Hepatocyte (in vitro differentiated cells): Measurements from ENCODE around the gene LRRC1. TPM values are rescaled to one million over a fixed set of nuclear protein-coding genes. Genes with fewer than 3 reads are reported as not detected.
A peak's percentile ranks its signal among the peaks of the same experiment; 100 is the strongest.

Experiments
- DNase-seq: peaks from one replicate; pipeline ENCODE4 v3.0.0-alpha.2; 2016; ENCODE audit warnings: low spot score
- H2AFZ ChIP-seq: fragments of 200-600 bp; sonication (generic); 2 replicates; pipeline ENCODE4 v1.6.0; 2016; ENCODE audit warnings: antibody characterized with exemption, mild to moderate bottlenecking
- H3K27ac ChIP-seq: fragments of 200-600 bp; sonication (generic); 2 replicates; pipeline ENCODE4 v1.5.1; 2016; ENCODE audit warnings: mild to moderate bottlenecking
- H3K27me3 ChIP-seq: fragments of 200-600 bp; sonication (generic); 2 replicates; pipeline ENCODE4 v1.6.1; 2016
- H3K36me3 ChIP-seq: fragments of 200-600 bp; sonication (generic); replicated peaks from 2 replicates; pipeline ENCODE4 v1.5.1; 2016; ENCODE audit warnings: low read depth; ENCODE audit not compliant: insufficient read depth
- H3K4me1 ChIP-seq: fragments of 200-600 bp; sonication (generic); 2 replicates; pipeline ENCODE4 v1.5.1; 2016; ENCODE audit warnings: mild to moderate bottlenecking, moderate library complexity; ENCODE audit not compliant: insufficient read depth
- H3K4me2 ChIP-seq: fragments of 200-600 bp; sonication (generic); 2 replicates; pipeline ENCODE4 v1.6.0; 2016
- H3K4me3 ChIP-seq: fragments of 200-600 bp; sonication (generic); 2 replicates; pipeline ENCODE4 v1.5.1; 2016; ENCODE audit warnings: mild to moderate bottlenecking
- H3K79me2 ChIP-seq: fragments of 200-600 bp; sonication (generic); 2 replicates; pipeline ENCODE4 v1.6.0; 2017; ENCODE audit warnings: mild to moderate bottlenecking
- H3K9me2 ChIP-seq: fragments of 200-600 bp; sonication (generic); replicated peaks from 2 replicates; pipeline ENCODE4 v1.6.0; 2017; ENCODE audit warnings: mild to moderate bottlenecking; ENCODE audit not compliant: insufficient read depth
- H3K9me3 ChIP-seq: fragments of 200-600 bp; sonication (generic); 2 replicates; pipeline ENCODE4 v1.5.1; 2016; ENCODE audit warnings: low read depth, mild to moderate bottlenecking
- H4K20me1 ChIP-seq: fragments of 200-600 bp; sonication (generic); 2 replicates; pipeline ENCODE4 v1.6.0; 2016; ENCODE audit warnings: mild to moderate bottlenecking; ENCODE audit not compliant: insufficient read depth, poor library complexity, severe bottlenecking
- EZH2 ChIP-seq: fragments of 200-600 bp; sonication (generic); IDR thresholded peaks from 2 replicates; pipeline ENCODE4 v1.6.1; 2016; ENCODE audit warnings: antibody characterized with exemption, mild to moderate bottlenecking, borderline replicate concordance
- EZH2phosphoT487 ChIP-seq: fragments of 200-600 bp; sonication (generic); IDR thresholded peaks from one replicate; pipeline ENCODE4 v1.6.1; 2018; ENCODE audit warnings: antibody characterized with exemption, mild to moderate bottlenecking, low read depth, moderate library complexity; ENCODE audit not compliant: unreplicated experiment, severe bottlenecking
- WGBS: methylation state at CpG from one replicate; pipeline ENCODE4 v1.1.6; 2016; ENCODE audit warnings: low lambda C conversion rate; ENCODE audit errors: missing lambda C conversion rate; 5-methylcytosine and 5-hydroxymethylcytosine counted together
- polyA plus RNA-seq: library from polyadenylated mRNA; unstranded; fragments of >200 nt; fragmentation: Nextera tagmentation; extraction: Ambion mirVana; gene quantifications from 2 replicates; pipeline ENCODE4 v1.2.1, GENCODE V29; 2016
- total RNA-seq: library from RNA; depleted of rRNA; stranded (reverse); fragments of >200 nt; gene quantifications from 2 replicates; pipeline ENCODE4 v1.2.3, GENCODE V29; 2014
- TF ChIP-seq, protein P1 (sequence below): fragments of 200-600 bp; sonication (generic); IDR thresholded peaks from 2 replicates; pipeline ENCODE4 v1.5.1; 2016; ENCODE audit warnings: antibody characterized with exemption, mild to moderate bottlenecking; ENCODE audit not compliant: poor library complexity

Gene LRRC1
- total and polyA plus RNA-seq, 2 experiments from 2014 or later, result 54.3 to 61.4 TPM

DNA sequence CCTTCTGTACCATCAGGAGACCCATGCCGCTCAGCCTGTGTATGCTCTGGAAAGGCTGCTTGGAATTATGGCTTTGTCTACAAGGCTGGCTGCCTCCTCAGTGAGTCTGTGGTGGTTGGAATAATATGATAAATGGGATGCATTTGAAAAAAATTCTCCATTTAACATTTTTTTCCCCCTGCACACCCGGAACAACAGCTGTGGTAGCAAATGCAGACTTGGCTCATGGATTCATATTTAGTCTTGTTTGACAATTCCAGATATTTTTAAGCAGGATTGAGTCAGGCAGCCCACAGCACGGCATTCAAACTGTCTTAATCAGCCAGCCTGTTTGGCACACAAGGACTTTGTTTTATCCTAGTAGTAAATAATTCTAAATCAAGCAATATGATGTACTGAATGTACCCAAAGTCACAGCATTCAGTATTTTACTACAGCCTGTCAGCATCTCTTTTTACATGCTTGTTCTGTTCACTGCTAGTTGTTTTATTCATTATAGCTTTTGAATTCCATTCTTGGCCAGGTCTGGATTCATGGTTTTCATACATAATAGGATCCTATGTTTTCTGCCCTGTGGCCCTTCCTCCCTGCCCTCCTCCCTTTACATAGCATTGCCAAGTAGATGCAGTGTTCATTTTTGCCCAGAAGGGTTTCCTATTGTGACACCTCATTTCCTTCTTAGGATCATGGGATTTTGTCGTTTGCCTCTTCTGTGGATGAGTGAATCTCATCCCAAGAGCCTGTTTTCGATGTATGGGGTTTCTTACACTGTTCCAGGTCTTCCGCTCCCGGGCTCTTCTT lies 68.1 kb downstream of the LRRC1 start:
- Histone ChIP-seq H3K9me3 (no peaks in the 10 kb centered on the region), H2AFZ (no peak overlapping the region), H3K27me3 (no peaks in the 10 kb centered on the region), H3K4me1 (peaks cover 12% of the 10 kb centered on the region), H4K20me1 (no peaks in the 10 kb centered on the region), H3K9me2 (no peaks in the 10 kb centered on the region), H3K27ac (peak overlapping the region; percentile 5), H3K36me3 (no peaks in the 10 kb centered on the region), H3K79me2 (peaks cover 94% of the 10 kb centered on the region), H3K4me2 (peak overlapping the region; percentile 9), H3K4me3 (no peak overlapping the region)
- DNase-seq, result no peak
- WGBS, result 79% methylated on average over 7 of the region's 7 CpGs
- no peak for TF ChIP-seq EZH2
- TF ChIP-seq, protein P1, sequence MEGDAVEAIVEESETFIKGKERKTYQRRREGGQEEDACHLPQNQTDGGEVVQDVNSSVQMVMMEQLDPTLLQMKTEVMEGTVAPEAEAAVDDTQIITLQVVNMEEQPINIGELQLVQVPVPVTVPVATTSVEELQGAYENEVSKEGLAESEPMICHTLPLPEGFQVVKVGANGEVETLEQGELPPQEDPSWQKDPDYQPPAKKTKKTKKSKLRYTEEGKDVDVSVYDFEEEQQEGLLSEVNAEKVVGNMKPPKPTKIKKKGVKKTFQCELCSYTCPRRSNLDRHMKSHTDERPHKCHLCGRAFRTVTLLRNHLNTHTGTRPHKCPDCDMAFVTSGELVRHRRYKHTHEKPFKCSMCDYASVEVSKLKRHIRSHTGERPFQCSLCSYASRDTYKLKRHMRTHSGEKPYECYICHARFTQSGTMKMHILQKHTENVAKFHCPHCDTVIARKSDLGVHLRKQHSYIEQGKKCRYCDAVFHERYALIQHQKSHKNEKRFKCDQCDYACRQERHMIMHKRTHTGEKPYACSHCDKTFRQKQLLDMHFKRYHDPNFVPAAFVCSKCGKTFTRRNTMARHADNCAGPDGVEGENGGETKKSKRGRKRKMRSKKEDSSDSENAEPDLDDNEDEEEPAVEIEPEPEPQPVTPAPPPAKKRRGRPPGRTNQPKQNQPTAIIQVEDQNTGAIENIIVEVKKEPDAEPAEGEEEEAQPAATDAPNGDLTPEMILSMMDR, result no peak
- no peak for TF ChIP-seq EZH2phosphoT487

DNA sequence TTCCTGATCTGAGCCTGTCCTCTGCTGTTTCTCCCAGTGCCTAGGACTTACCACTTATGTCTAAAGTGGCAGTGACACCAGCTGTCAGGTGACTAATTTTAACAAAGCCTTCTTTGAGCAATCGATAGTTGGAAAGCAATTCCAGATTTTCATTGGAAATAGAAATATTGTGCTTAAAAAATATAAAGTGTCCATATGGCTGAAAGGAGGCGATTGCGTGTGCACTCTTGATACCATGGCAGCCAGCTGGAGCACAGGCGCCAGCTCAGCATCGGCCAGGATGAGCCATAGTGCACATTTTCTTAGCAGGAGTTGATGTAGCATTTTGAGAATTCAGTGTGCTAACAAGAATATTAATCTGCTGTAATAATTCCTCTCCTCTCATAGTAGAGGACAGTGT lies 70.0 kb downstream of the LRRC1 start:
- no peaks in the 10 kb centered on the region for H3K27me3 ChIP-seq
- DNase-seq, result no peak
- no peaks in the 10 kb centered on the region for H3K36me3 ChIP-seq
- H3K4me2 ChIP-seq, result no peak overlapping the region
- no peaks in the 10 kb centered on the region for H3K9me2 ChIP-seq
- peaks cover 2% of the 10 kb centered on the region for H4K20me1 ChIP-seq
- H3K4me1 ChIP-seq, result peaks cover 12% of the 10 kb centered on the region
- H3K27ac ChIP-seq, result no peak overlapping the region
- H3K4me3 ChIP-seq, result no peak overlapping the region
- TF ChIP-seq, protein P1, result no peak
- TF ChIP-seq EZH2phosphoT487 (no peak), EZH2 (no peak)
- no peak overlapping the region for H2AFZ ChIP-seq
- H3K9me3 ChIP-seq, result no peaks in the 10 kb centered on the region
- WGBS, result 96% methylated on average over 5 of the region's 5 CpGs
- peaks cover 94% of the 10 kb centered on the region for H3K79me2 ChIP-seq

DNA sequence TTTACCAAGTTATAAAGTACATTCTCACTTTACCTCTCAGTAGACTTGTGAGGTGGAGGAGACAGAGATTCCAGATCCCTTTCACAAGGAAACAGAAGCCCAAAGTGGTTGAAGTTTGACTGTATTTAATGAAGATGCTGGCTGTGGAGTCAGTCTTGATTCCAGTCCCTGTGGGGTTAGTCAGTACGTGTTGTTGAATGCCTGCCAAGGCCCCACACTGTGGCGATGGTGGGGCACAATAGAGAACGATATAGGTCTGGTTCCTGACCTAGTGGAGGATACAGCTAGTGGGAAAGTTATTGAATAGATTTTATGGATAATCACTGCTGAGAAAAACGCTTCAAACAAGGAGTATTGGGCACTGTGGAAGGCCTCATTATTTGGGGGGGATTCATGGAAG lies 71.4 kb downstream of the LRRC1 start:
- peaks cover 2% of the 10 kb centered on the region for H4K20me1 ChIP-seq
- no peaks in the 10 kb centered on the region for H3K36me3 ChIP-seq
- peaks cover 92% of the 10 kb centered on the region for H3K79me2 ChIP-seq
- no peak overlapping the region for H3K27ac ChIP-seq
- H3K4me2 ChIP-seq, result no peak overlapping the region
- no peak overlapping the region for H2AFZ ChIP-seq
- no peaks in the 10 kb centered on the region for H3K9me2 ChIP-seq
- no peaks in the 10 kb centered on the region for H3K9me3 ChIP-seq
- 81% methylated on average over 4 of the region's 4 CpGs for WGBS
- peaks cover 12% of the 10 kb centered on the region for H3K4me1 ChIP-seq
- TF ChIP-seq EZH2, result no peak
- no peak for TF ChIP-seq EZH2phosphoT487
- TF ChIP-seq, protein P1, result no peak
- DNase-seq, result no peak
- H3K27me3 ChIP-seq, result no peaks in the 10 kb centered on the region
- no peak overlapping the region for H3K4me3 ChIP-seq
